Measurements from ENCODE around the gene SLC2A11.
A peak's percentile ranks its signal among the peaks of the same experiment; 100 is the strongest.
"Not testable (repeated sequence)": the region's sequence is repeated elsewhere in the genome, so short reads cannot be mapped to it uniquely, and the experiment has no call there.

Gene SLC2A11

DNA sequence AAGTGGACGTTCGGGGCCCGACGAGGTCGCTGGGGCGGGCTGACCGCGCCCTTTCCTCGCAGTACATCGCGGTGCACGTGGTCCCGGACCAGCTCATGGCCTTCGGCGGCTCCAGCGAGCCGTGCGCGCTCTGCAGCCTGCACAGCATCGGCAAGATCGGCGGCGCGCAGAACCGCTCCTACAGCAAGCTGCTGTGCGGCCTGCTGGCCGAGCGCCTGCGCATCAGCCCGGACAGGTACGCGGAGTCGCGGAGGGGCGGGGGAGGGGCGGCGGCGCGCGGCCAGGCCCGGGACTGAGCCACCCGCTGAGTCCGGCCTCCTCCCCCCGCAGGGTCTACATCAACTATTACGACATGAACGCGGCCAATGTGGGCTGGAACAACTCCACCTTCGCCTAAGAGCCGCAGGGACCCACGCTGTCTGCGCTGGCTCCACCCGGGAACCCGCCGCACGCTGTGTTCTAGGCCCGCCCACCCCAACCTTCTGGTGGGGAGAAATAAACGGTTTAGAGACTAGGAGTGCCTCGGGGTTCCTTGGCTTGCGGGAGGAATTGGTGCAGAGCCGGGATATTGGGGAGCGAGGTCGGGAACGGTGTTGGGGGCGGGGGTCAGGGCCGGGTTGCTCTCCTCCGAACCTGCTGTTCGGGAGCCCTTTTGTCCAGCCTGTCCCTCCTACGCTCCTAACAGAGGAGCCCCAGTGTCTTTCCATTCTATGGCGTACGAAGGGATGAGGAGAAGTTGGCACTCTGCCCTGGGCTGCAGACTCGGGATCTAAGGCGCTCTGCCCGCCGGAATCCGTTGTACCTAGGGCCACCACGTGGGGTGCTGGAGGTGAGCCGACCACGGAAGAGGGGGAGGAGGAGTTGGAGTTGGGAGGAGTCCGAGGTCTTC, 37.3 kb downstream of the SLC2A11 start:
- Histone ChIP-seq H3K27me3 (replicated peaks; ENCODE audit: control insufficient read depth, insufficient read depth, low read length) (no peaks in the 10 kb centered on the region), H3K4me3 (ENCODE audit: low read length) (peak overlapping the region; percentile 84), H3K9me3 (ENCODE audit: control insufficient read depth, low read length) (no peaks in the 10 kb centered on the region), H3K36me3 (ENCODE audit: control insufficient read depth, insufficient read depth, low read length, severe bottlenecking) (peaks cover 11% of the 10 kb centered on the region), H3K4me1 (ENCODE audit: control insufficient read depth, insufficient read depth, low read length) (peaks cover 13% of the 10 kb centered on the region), H3K9ac (ENCODE audit: low read length) (peak overlapping the region; percentile 82)
- peak; percentile 78 for DNase-seq (ENCODE audit: low read depth)

- Histone ChIP-seq H3K9ac (ENCODE audit: low read length) (peak overlapping the region; percentile 82), H3K27me3 (replicated peaks; ENCODE audit: control insufficient read depth, insufficient read depth, low read length) (no peaks in the 10 kb centered on the region), H3K9me3 (ENCODE audit: control insufficient read depth, low read length) (no peaks in the 10 kb centered on the region), H3K4me1 (ENCODE audit: control insufficient read depth, insufficient read depth, low read length) (peaks cover 13% of the 10 kb centered on the region), H3K4me3 (ENCODE audit: low read length) (peak overlapping the region; percentile 84), H3K36me3 (ENCODE audit: control insufficient read depth, insufficient read depth, low read length, severe bottlenecking) (peaks cover 11% of the 10 kb centered on the region)
- DNase-seq (ENCODE audit: low read depth) = no peak
These were observed 38.0 kb downstream of the SLC2A11 start for GRCh38 chr22:23895599-23896144.

DNA sequence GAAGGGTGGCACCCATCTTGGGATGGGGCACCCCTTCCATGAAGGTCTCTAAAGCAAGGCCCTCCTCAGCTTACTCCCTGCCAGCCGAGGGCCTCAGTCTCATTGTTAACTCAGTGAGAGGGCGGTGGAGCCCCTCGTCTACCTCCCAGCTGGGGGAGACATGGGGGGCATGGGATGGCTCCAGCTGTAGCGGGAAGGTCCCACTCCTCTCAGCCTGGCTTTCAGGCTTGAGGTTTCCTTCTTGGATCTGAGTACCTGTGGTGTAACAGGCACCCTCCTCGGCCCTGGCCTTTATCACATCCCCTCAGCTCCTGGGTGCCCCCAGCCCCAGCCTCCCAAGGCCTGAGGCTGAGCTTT, 38.5 kb downstream of the SLC2A11 start:
- DNase-seq (ENCODE audit: low read depth) = no peak
- Histone ChIP-seq H3K9me3 (ENCODE audit: control insufficient read depth, low read length) (no peaks in the 10 kb centered on the region), H3K36me3 (ENCODE audit: control insufficient read depth, insufficient read depth, low read length, severe bottlenecking) (peaks cover 11% of the 10 kb centered on the region), H3K4me1 (ENCODE audit: control insufficient read depth, insufficient read depth, low read length) (peaks cover 13% of the 10 kb centered on the region), H3K4me3 (ENCODE audit: low read length) (no peak overlapping the region), H3K27me3 (replicated peaks; ENCODE audit: control insufficient read depth, insufficient read depth, low read length) (no peaks in the 10 kb centered on the region), H3K9ac (ENCODE audit: low read length) (no peak overlapping the region)

- Histone ChIP-seq H3K9ac (ENCODE audit: low read length) (no peak overlapping the region), H3K4me3 (ENCODE audit: low read length) (no peak overlapping the region)
These were observed 39.0 kb downstream of the SLC2A11 start for GRCh38 chr22:23896523-23897186.

DNA sequence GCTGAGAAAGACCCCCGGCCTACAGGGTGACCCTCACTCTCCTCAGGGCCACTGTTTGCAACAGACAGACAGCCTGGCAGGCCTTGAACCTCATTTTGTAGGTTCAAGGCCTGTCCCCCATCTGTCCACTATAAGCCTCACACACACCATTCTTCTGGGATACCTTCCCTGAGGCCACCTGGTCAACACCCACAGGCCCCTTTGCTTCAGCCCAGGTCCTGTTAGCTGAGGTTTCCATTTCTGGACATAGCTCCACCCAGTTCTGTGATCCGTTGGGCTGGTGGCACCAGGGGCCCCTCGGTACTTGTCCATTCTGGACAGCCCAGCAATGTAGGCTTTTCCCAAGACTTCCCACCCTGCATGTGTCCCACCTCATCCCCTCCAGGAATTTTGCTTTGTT, 39.6 kb downstream of the SLC2A11 start:
- no peak for DNase-seq (ENCODE audit: low read depth)
- H3K4me1 ChIP-seq (ENCODE audit: control insufficient read depth, insufficient read depth, low read length) = peaks cover 13% of the 10 kb centered on the region

More at GRCh38 chr22:23896523-23897186, 39.0 kb downstream of the SLC2A11 start:
- no peak for DNase-seq (ENCODE audit: low read depth)
- Histone ChIP-seq H3K4me1 (ENCODE audit: control insufficient read depth, insufficient read depth, low read length) (peaks cover 13% of the 10 kb centered on the region), H3K36me3 (ENCODE audit: control insufficient read depth, insufficient read depth, low read length, severe bottlenecking) (peaks cover 11% of the 10 kb centered on the region), H3K9me3 (ENCODE audit: control insufficient read depth, low read length) (no peaks in the 10 kb centered on the region), H3K27me3 (replicated peaks; ENCODE audit: control insufficient read depth, insufficient read depth, low read length) (no peaks in the 10 kb centered on the region)

GRCh38 chr22:23898006-23898974, 40.6 kb downstream of the SLC2A11 start:
- no peak overlapping the region for H3K4me3 ChIP-seq (ENCODE audit: low read length)
- DNase-seq (ENCODE audit: low read depth) = no peak
- no peaks in the 10 kb centered on the region for H3K9me3 ChIP-seq (ENCODE audit: control insufficient read depth, low read length)
- H3K4me1 ChIP-seq (ENCODE audit: control insufficient read depth, insufficient read depth, low read length) = peaks cover 13% of the 10 kb centered on the region
- H3K9ac ChIP-seq (ENCODE audit: low read length) = no peak overlapping the region
- H3K27me3 ChIP-seq (replicated peaks; ENCODE audit: control insufficient read depth, insufficient read depth, low read length) = no peaks in the 10 kb centered on the region
- H3K36me3 ChIP-seq (ENCODE audit: control insufficient read depth, insufficient read depth, low read length, severe bottlenecking) = peaks cover 11% of the 10 kb centered on the region

More for the DNA sequence above, 39.6 kb downstream of the SLC2A11 start:
- H3K9me3 ChIP-seq (ENCODE audit: control insufficient read depth, low read length) = no peaks in the 10 kb centered on the region
- no peak overlapping the region for H3K4me3 ChIP-seq (ENCODE audit: low read length)
- no peak overlapping the region for H3K9ac ChIP-seq (ENCODE audit: low read length)
- peaks cover 11% of the 10 kb centered on the region for H3K36me3 ChIP-seq (ENCODE audit: control insufficient read depth, insufficient read depth, low read length, severe bottlenecking)
- H3K27me3 ChIP-seq (replicated peaks; ENCODE audit: control insufficient read depth, insufficient read depth, low read length) = no peaks in the 10 kb centered on the region

GRCh38 chr22:23899042-23899745, 41.5 kb downstream of the SLC2A11 start:
- no peak overlapping the region for H3K4me3 ChIP-seq (ENCODE audit: low read length)
- H3K27me3 ChIP-seq (replicated peaks; ENCODE audit: control insufficient read depth, insufficient read depth, low read length) = no peaks in the 10 kb centered on the region
- peaks cover 11% of the 10 kb centered on the region for H3K36me3 ChIP-seq (ENCODE audit: control insufficient read depth, insufficient read depth, low read length, severe bottlenecking)
- no peaks in the 10 kb centered on the region for H3K9me3 ChIP-seq (ENCODE audit: control insufficient read depth, low read length)
- H3K9ac ChIP-seq (ENCODE audit: low read length) = no peak overlapping the region
- peaks cover 9% of the 10 kb centered on the region for H3K4me1 ChIP-seq (ENCODE audit: control insufficient read depth, insufficient read depth, low read length)
- no peak for DNase-seq (ENCODE audit: low read depth)

DNA sequence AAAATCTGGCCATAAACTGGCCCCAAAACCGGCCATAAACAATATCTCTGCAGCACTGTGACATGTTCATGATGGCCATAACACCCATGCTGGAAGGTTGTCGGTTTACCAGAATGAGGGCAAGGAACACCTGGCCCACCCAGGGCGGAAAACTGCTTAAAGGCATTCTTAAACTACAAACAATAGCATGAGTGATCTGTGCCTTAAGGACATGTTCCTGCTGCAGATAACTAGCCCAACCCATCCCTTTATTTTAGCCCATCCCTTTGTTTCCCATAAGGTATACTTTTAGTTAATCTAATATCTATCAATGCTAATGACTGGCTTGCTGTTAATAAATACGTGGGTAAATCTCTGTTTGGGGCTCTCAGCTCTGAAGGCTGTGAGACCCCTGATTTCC, 42.6 kb downstream of the SLC2A11 start:
- not testable (repeated sequence) for H3K4me3 ChIP-seq (ENCODE audit: low read length); H3K27me3 ChIP-seq (replicated peaks; ENCODE audit: control insufficient read depth, insufficient read depth, low read length); H3K9me3 ChIP-seq (ENCODE audit: control insufficient read depth, low read length); DNase-seq (ENCODE audit: low read depth); H3K9ac ChIP-seq (ENCODE audit: low read length); H3K4me1 ChIP-seq (ENCODE audit: control insufficient read depth, insufficient read depth, low read length)
- peaks cover 11% of the 10 kb centered on the region for H3K36me3 ChIP-seq (ENCODE audit: control insufficient read depth, insufficient read depth, low read length, severe bottlenecking)

DNA sequence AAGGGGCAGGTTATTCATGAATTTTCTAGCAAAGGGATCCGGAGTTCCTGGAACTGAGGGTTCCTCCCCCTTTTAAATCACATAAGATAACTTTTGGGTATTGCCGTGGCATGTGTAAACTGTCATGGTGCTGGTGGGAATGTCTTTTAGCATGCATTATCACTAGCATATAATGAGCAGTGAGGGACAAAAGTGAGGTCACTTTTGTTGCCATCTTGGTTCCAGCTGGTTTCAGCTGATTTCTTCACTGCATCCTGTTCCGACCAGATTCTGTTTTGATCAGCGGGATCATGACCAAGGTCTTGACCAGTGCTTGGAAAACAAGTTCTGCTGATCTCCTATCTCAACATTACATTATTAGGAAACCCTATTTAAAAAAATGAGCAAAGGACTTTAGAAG, 43.9 kb downstream of the SLC2A11 start:
- Histone ChIP-seq H3K27me3 (replicated peaks; ENCODE audit: control insufficient read depth, insufficient read depth, low read length) (no peaks in the 10 kb centered on the region), H3K9me3 (ENCODE audit: control insufficient read depth, low read length) (no peaks in the 10 kb centered on the region), H3K4me3 (ENCODE audit: low read length) (no peak overlapping the region), H3K4me1 (ENCODE audit: control insufficient read depth, insufficient read depth, low read length) (no peaks in the 10 kb centered on the region), H3K36me3 (ENCODE audit: control insufficient read depth, insufficient read depth, low read length, severe bottlenecking) (peaks cover 5% of the 10 kb centered on the region), H3K9ac (ENCODE audit: low read length) (no peak overlapping the region)
- no peak for DNase-seq (ENCODE audit: low read depth)

DNA sequence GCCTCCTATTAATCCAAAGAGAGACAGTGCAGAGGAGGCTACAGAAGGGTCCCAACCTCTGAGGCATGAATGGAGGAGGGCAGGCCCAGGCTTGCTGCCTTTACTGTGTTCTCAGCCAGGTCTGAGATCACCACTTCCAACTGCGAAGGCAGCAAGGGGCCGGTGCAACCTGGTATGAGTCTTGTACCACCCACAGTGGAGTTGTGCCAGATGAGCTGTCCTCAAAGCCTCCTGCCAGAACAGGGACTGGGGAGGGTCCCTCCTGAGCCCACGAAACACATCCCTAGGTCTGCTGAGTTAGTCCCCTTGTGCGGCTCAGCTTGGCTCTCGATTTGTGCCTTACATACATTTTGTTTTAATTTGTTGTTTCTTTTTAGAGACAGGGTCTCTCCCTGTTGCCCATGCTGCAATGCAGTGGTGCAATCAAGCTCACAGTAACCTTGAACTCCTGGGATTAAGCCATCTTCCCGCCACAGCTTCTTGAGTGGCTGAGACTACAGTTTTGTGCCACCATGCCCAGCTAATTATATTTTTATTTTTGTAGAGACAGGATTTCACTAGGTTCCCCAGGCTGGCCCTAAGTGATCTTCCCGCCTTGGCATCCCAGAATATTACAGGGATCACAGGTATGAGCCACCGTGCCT, 45.8 kb downstream of the SLC2A11 start:
- H3K4me1 ChIP-seq (ENCODE audit: control insufficient read depth, insufficient read depth, low read length) = no peaks in the 10 kb centered on the region
- no peaks in the 10 kb centered on the region for H3K36me3 ChIP-seq (ENCODE audit: control insufficient read depth, insufficient read depth, low read length, severe bottlenecking)
- no peaks in the 10 kb centered on the region for H3K9me3 ChIP-seq (ENCODE audit: control insufficient read depth, low read length)
- H3K9ac ChIP-seq (ENCODE audit: low read length) = no peak overlapping the region
- no peaks in the 10 kb centered on the region for H3K27me3 ChIP-seq (replicated peaks; ENCODE audit: control insufficient read depth, insufficient read depth, low read length)
- H3K4me3 ChIP-seq (ENCODE audit: low read length) = no peak overlapping the region
- DNase-seq (ENCODE audit: low read depth) = no peak
